PC-9 (cell line): Measurements from ENCODE around the gene NOS1AP.

Source experiments
- CTCF ChIP-seq: fragments of 200-600 bp; sonication (generic); conservative IDR thresholded peaks from 2 replicates; pipeline ENCODE4 v1.6.1; 2017; ENCODE audit warnings: mixed run types, antibody characterized with exemption, mild to moderate bottlenecking, moderate library complexity
- EZH2 ChIP-seq: fragments of 200-600 bp; sonication (generic); IDR thresholded peaks from 2 replicates; pipeline ENCODE4 v1.8.0; 2017; ENCODE audit warnings: antibody characterized with exemption, low read depth

- TF ChIP-seq CTCF = no peak
- no peak for TF ChIP-seq EZH2
Measured at GRCh38 chr1:162081316-162081715, 11.8 kb downstream of the NOS1AP start.
